Kidney epithelial cell (primary cell): ENCODE data around the gene MRPS27. TPM values are rescaled to one million over a fixed set of nuclear protein-coding genes. Genes with fewer than 3 reads are reported as not detected.

Source experiments
- DNase-seq: peaks from one replicate; pipeline ENCODE4 v3.0.0-alpha.2; 2010; ENCODE audit warnings: low read depth
- H3K27me3 ChIP-seq: 2 replicates; pipeline ENCODE4 v1.6.0; 2011; ENCODE audit warnings: low read length; ENCODE audit not compliant: control insufficient read depth, insufficient read depth
- H3K36me3 ChIP-seq: 2 replicates; pipeline ENCODE4 v1.5.1; 2011; ENCODE audit warnings: low read length; ENCODE audit not compliant: control insufficient read depth, insufficient read depth
- H3K4me3 ChIP-seq: 2 replicates; pipeline ENCODE4 v1.5.1; 2011; ENCODE audit warnings: low read depth, mild to moderate bottlenecking, control low read depth, low read length
- CTCF ChIP-seq: IDR thresholded peaks from 2 replicates; pipeline ENCODE4 v1.5.1; 2011; ENCODE audit warnings: mild to moderate bottlenecking, moderate library complexity, low read length, control low read depth, inconsistent platforms; ENCODE audit not compliant: insufficient read depth, poor library complexity, severe bottlenecking
- total RNA-seq: library from RNA; depleted of rRNA; stranded (reverse); fragments of >200 nt; gene quantifications from 2 replicates; pipeline ENCODE4 v1.2.3, GENCODE V29; 2015

The MRPS27 gene
- total RNA-seq, 1 donor from 2014 or later: 67.3 TPM

DNA sequence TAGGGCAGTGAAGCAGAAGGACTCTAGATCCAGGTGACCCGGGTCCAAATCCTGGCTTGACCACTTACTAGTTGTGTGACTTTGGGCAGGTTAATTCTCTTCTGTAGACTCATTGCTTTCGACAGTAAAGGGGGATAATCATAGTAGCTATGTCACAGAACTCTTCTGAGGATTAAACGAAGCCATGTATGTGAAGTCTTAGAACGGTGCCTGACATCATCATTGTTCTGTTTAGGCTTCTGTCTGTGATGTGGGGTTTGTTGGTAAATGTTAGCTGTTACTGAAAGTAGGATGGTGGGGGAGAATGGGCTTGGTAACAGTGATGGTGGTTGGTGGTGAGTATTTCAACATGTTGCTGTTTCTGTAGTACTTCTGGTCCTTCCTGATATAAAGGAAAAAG lies 139.1 kb downstream of the MRPS27 start:
- TF ChIP-seq CTCF: no peak
- Histone ChIP-seq H3K36me3 (peaks cover 3% of the 10 kb centered on the region), H3K27me3 (no peaks in the 10 kb centered on the region), H3K4me3 (no peak overlapping the region)
- no peak for DNase-seq

DNA sequence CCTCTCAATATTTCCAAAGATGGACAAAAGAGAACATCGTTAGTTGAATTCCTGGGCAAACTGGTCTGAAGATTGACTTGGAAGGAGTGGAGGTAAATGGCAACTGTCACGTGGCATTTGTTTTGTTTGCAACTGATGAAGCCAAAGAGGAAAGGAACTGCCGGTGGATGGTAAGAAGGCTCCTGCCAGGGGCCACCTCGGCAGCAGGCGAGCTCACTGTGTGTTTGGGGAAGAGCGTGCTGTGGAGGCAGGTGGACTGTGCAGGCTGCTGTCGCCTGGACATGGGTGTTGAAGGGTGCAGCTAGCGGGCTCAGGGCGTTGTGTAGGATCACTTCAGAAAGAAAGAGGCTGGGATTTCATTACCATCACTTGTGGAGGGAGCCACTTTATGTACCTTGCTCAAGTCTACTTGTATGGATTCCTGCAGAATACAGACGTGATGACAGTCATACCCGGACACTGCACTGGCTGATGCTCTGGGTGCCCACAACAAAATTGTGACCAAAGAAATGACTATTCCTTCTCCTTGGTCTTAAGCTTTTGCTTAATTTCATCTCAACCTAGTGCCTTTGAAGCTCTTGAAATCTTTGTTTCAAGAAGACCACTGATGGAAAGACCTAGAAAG lies 140.1 kb downstream of the MRPS27 start:
- H3K4me3 ChIP-seq: no peak overlapping the region
- no peaks in the 10 kb centered on the region for H3K27me3 ChIP-seq
- DNase-seq: no peak
- no peak for TF ChIP-seq CTCF
- peaks cover 3% of the 10 kb centered on the region for H3K36me3 ChIP-seq

DNA sequence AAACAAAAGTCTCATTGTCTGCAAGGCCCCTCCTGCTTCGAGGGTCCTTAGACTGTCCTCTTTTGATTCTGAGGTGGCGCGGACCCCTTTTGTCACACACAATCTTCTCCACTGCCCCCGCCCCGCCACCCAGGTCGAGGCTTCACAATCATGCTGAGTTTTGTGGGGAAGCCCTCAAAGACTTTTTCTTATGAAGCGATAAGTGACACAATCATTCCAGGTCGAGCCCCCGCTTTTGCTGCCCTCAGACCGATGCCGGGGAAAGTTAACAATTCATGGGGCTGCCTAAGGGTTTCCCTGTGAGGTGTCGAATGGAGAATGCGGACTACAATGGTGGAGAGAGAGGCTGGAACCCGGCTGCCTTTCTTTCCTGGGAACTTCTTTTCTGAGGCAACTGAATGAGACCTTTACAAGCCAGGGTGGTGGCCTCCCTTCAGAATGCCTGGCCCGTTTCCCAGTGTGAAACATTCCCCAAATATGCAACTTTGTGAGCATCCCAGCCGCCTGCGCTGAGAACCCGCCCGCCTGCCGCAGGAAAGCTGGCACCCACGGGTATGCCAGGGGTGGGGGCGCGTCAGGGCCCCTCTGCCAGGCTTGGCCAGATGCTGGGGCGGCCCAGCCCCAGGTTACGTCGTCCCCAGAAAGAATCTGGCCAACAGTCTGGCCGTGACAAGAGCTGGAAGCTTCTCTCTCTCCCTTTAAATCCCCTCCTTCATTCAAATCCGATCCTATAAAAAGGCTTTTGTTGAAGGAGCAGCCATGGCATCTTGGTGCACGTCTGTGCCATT lies 140.8 kb downstream of the MRPS27 start:
- no peak for DNase-seq
- TF ChIP-seq CTCF: no peak
- Histone ChIP-seq H3K4me3 (no peak overlapping the region), H3K36me3 (peaks cover 3% of the 10 kb centered on the region), H3K27me3 (no peaks in the 10 kb centered on the region)

DNA sequence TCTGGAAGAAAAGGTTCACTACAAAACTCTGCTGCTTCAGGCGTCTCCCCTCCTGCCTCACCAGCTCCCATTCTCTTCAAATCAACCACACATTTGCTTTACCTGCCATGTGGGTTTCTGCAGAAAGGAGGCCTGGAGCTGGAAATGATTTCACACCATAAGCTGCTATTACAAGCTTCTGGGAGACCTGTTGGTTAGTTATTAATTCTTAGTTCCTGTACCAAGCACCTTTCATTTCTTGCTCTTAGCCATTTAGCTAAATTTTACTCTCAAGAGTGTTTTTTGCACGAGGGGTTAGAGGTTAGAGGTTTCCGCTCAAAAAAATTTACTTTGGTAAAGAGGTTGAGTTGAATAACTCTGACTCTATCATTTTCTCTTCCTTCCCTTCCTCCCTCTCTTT lies 142.5 kb downstream of the MRPS27 start:
- DNase-seq: no peak
- Histone ChIP-seq H3K27me3 (no peaks in the 10 kb centered on the region), H3K36me3 (peaks cover 1% of the 10 kb centered on the region), H3K4me3 (no peak overlapping the region)
- no peak for TF ChIP-seq CTCF

DNA sequence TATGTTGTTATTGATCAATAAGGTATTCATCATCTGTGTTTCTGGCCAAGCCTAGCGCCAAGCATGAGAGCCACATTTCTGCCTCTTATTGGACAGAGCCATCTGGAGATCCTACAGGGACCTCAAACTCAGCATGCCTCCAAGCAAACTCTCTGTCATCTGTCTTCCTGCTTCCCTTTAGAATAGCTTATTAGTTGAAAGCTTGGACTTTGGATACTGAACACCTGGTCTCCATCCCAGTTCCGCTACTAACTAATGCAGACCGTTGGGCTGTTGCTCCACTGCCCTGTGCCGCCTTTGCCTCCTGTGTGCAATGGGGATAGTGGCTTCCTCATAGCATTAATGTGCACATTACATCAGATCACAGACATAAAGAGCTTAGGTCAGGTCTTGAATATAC lies 147.3 kb downstream of the MRPS27 start:
- Histone ChIP-seq H3K36me3 (peaks cover 1% of the 10 kb centered on the region), H3K4me3 (no peak overlapping the region), H3K27me3 (no peaks in the 10 kb centered on the region)
- TF ChIP-seq CTCF: no peak
- DNase-seq: no peak
